Hepatocyte (in vitro differentiated cells): Measurements from ENCODE around the gene C2CD3. TPM values are rescaled to one million over a fixed set of nuclear protein-coding genes. Genes with fewer than 3 reads are reported as not detected.

Experiments
- DNase-seq: peaks from one replicate; pipeline ENCODE4 v3.0.0-alpha.2; 2016; ENCODE audit warnings: low spot score
- H2AFZ ChIP-seq: fragments of 200-600 bp; sonication (generic); 2 replicates; pipeline ENCODE4 v1.6.0; 2016; ENCODE audit warnings: antibody characterized with exemption, mild to moderate bottlenecking
- H3K27ac ChIP-seq: fragments of 200-600 bp; sonication (generic); 2 replicates; pipeline ENCODE4 v1.5.1; 2016; ENCODE audit warnings: mild to moderate bottlenecking
- H3K27me3 ChIP-seq: fragments of 200-600 bp; sonication (generic); 2 replicates; pipeline ENCODE4 v1.6.1; 2016
- H3K36me3 ChIP-seq: fragments of 200-600 bp; sonication (generic); replicated peaks from 2 replicates; pipeline ENCODE4 v1.5.1; 2016; ENCODE audit warnings: low read depth; ENCODE audit not compliant: insufficient read depth
- H3K4me1 ChIP-seq: fragments of 200-600 bp; sonication (generic); 2 replicates; pipeline ENCODE4 v1.5.1; 2016; ENCODE audit warnings: mild to moderate bottlenecking, moderate library complexity; ENCODE audit not compliant: insufficient read depth
- H3K4me2 ChIP-seq: fragments of 200-600 bp; sonication (generic); 2 replicates; pipeline ENCODE4 v1.6.0; 2016
- H3K4me3 ChIP-seq: fragments of 200-600 bp; sonication (generic); 2 replicates; pipeline ENCODE4 v1.5.1; 2016; ENCODE audit warnings: mild to moderate bottlenecking
- H3K79me2 ChIP-seq: fragments of 200-600 bp; sonication (generic); 2 replicates; pipeline ENCODE4 v1.6.0; 2017; ENCODE audit warnings: mild to moderate bottlenecking
- H3K9me2 ChIP-seq: fragments of 200-600 bp; sonication (generic); replicated peaks from 2 replicates; pipeline ENCODE4 v1.6.0; 2017; ENCODE audit warnings: mild to moderate bottlenecking; ENCODE audit not compliant: insufficient read depth
- H3K9me3 ChIP-seq: fragments of 200-600 bp; sonication (generic); 2 replicates; pipeline ENCODE4 v1.5.1; 2016; ENCODE audit warnings: low read depth, mild to moderate bottlenecking
- H4K20me1 ChIP-seq: fragments of 200-600 bp; sonication (generic); 2 replicates; pipeline ENCODE4 v1.6.0; 2016; ENCODE audit warnings: mild to moderate bottlenecking; ENCODE audit not compliant: insufficient read depth, poor library complexity, severe bottlenecking
- EZH2 ChIP-seq: fragments of 200-600 bp; sonication (generic); IDR thresholded peaks from 2 replicates; pipeline ENCODE4 v1.6.1; 2016; ENCODE audit warnings: antibody characterized with exemption, mild to moderate bottlenecking, borderline replicate concordance
- EZH2phosphoT487 ChIP-seq: fragments of 200-600 bp; sonication (generic); IDR thresholded peaks from one replicate; pipeline ENCODE4 v1.6.1; 2018; ENCODE audit warnings: antibody characterized with exemption, mild to moderate bottlenecking, low read depth, moderate library complexity; ENCODE audit not compliant: unreplicated experiment, severe bottlenecking
- WGBS: methylation state at CpG from one replicate; pipeline ENCODE4 v1.1.6; 2016; ENCODE audit warnings: low lambda C conversion rate; ENCODE audit errors: missing lambda C conversion rate; 5-methylcytosine and 5-hydroxymethylcytosine counted together
- polyA plus RNA-seq: library from polyadenylated mRNA; unstranded; fragments of >200 nt; fragmentation: Nextera tagmentation; extraction: Ambion mirVana; gene quantifications from 2 replicates; pipeline ENCODE4 v1.2.1, GENCODE V29; 2016
- total RNA-seq: library from RNA; depleted of rRNA; stranded (reverse); fragments of >200 nt; gene quantifications from 2 replicates; pipeline ENCODE4 v1.2.3, GENCODE V29; 2014
- TF ChIP-seq, protein P1 (sequence below): fragments of 200-600 bp; sonication (generic); IDR thresholded peaks from 2 replicates; pipeline ENCODE4 v1.5.1; 2016; ENCODE audit warnings: antibody characterized with exemption, mild to moderate bottlenecking; ENCODE audit not compliant: poor library complexity

Gene C2CD3
- total and polyA plus RNA-seq, 2 experiments from 2014 or later = 9.8 to 16.3 TPM

DNA sequence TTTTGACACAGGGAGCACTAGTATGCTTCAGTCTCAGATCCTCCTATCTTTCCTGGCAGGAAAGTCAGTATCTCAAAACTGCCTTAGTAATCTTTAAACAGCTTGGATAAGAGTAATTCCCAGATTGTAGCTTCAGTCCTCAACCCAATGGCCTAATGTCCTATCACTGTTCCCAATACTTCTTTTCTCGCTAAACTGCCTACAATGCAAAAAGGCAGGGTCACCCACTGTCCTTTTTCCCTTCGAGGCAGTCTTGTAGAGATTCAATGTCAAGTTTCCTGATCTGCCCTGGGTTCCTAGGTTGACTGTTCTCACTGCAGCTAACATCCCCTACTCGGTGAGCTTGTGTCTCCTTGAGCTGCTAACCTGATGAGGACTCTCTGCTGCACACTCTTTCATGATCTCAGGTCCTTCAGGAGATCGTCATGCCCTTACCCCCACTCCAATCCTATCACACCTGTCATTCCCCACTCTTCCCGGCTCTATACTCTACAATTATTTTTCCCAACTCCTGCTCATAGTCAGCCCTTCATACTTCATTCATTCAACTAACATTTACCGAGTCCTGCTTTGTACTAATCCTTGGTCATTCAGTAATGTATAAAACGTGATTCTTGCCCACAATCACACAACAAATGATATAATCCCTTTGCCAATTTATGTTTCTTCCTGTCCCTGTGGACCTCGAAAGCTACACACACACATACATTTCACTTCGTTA lies 904 bp downstream of the C2CD3 start:
- DNase-seq = no peak
- Histone ChIP-seq H3K9me2 (no peaks in the 10 kb centered on the region), H3K36me3 (no peaks in the 10 kb centered on the region), H2AFZ (peak overlapping the region; percentile 88), H3K4me2 (peak overlapping the region; percentile 81), H3K79me2 (peaks cover 57% of the 10 kb centered on the region), H3K27ac (peak overlapping the region; percentile 39), H3K9me3 (no peaks in the 10 kb centered on the region), H4K20me1 (no peaks in the 10 kb centered on the region), H3K27me3 (no peaks in the 10 kb centered on the region), H3K4me1 (peaks cover 21% of the 10 kb centered on the region), H3K4me3 (peak overlapping the region; percentile 51)
- no peak for TF ChIP-seq EZH2
- TF ChIP-seq, protein P1, sequence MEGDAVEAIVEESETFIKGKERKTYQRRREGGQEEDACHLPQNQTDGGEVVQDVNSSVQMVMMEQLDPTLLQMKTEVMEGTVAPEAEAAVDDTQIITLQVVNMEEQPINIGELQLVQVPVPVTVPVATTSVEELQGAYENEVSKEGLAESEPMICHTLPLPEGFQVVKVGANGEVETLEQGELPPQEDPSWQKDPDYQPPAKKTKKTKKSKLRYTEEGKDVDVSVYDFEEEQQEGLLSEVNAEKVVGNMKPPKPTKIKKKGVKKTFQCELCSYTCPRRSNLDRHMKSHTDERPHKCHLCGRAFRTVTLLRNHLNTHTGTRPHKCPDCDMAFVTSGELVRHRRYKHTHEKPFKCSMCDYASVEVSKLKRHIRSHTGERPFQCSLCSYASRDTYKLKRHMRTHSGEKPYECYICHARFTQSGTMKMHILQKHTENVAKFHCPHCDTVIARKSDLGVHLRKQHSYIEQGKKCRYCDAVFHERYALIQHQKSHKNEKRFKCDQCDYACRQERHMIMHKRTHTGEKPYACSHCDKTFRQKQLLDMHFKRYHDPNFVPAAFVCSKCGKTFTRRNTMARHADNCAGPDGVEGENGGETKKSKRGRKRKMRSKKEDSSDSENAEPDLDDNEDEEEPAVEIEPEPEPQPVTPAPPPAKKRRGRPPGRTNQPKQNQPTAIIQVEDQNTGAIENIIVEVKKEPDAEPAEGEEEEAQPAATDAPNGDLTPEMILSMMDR = no peak
- TF ChIP-seq EZH2phosphoT487 = no peak
- WGBS = 14% methylated on average over 9 of the region's 9 CpGs

DNA sequence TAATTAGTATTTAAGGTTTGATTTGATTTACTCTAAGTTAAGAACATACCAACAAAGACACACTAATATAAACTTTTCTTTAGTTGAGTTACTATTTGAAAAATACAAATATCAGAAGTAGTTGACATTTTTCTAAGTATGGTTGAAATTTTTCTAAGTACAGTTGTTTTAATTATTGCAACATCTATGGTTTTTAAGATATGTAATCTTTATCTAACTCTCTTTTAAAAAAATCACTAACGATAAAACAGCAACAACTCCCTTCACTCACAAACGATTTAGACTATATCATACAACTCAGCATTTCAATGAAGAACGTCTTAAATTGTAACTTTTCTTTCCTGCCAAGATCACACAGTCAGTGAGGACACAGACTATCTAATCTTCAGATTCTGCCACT lies 2.0 kb downstream of the C2CD3 start:
- peaks cover 21% of the 10 kb centered on the region for H3K4me1 ChIP-seq
- peaks cover 46% of the 10 kb centered on the region for H3K79me2 ChIP-seq
- 81% methylated on average over 3 of the region's 3 CpGs for WGBS
- TF ChIP-seq EZH2phosphoT487 (no peak), EZH2 (no peak)
- TF ChIP-seq, protein P1 = no peak
- H3K4me3 ChIP-seq = no peak overlapping the region
- no peaks in the 10 kb centered on the region for H3K27me3 ChIP-seq
- H3K36me3 ChIP-seq = no peaks in the 10 kb centered on the region
- no peak overlapping the region for H2AFZ ChIP-seq
- H4K20me1 ChIP-seq = no peaks in the 10 kb centered on the region
- H3K9me2 ChIP-seq = no peaks in the 10 kb centered on the region
- H3K27ac ChIP-seq = no peak overlapping the region
- H3K9me3 ChIP-seq = no peaks in the 10 kb centered on the region
- H3K4me2 ChIP-seq = peak overlapping the region; percentile 81
- no peak for DNase-seq

DNA sequence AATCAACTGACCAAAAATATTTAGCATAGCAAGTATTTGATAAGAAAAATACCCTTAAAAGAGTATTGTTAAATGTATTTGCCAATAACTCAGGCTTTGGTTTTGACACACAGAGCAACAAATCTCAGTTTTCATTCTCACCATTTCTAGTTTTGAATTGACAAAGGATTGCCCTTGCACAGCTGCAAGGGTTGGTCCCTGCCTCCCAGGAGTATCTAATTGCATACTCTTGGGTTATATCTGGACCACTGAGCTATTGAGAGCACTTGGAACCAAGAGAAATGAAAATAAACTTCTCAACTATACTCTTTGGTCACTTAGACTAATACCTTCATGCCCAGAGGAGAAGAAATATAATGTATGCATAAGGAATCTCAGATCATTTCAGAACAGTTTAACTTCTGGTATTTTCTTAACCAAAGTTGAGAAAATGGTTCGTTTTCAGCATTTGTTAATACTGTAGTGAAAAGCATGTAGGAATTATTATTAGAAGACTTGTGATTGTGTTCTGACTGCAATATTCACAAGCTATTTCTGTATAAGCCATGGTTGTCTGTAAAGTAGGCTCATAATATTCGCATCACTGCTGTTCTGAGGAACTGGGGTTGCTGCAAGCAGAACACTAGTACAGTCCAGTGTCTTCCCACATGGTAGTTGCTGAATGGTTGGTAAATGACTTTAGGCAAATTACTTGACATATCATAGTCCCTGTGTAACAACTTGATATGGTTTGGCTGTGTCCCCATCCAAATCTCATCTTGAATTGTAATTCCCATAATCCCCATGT lies 7.9 kb downstream of the C2CD3 start:
- 94% methylated on average over 2 of the region's 2 CpGs for WGBS
- no peak for TF ChIP-seq EZH2
- TF ChIP-seq EZH2phosphoT487 = no peak
- TF ChIP-seq, protein P1 = no peak
- H4K20me1 ChIP-seq = no peaks in the 10 kb centered on the region
- H3K27ac ChIP-seq = no peak overlapping the region
- DNase-seq = no peak
- H3K27me3 ChIP-seq = no peaks in the 10 kb centered on the region
- no peaks in the 10 kb centered on the region for H3K9me2 ChIP-seq
- H3K4me2 ChIP-seq = no peak overlapping the region
- H3K9me3 ChIP-seq = no peaks in the 10 kb centered on the region
- no peak overlapping the region for H2AFZ ChIP-seq
- H3K36me3 ChIP-seq = no peaks in the 10 kb centered on the region
- peaks cover 3% of the 10 kb centered on the region for H3K79me2 ChIP-seq
- H3K4me3 ChIP-seq = no peak overlapping the region
- H3K4me1 ChIP-seq = no peaks in the 10 kb centered on the region
